HepG2 (cell line): ENCODE data around the gene TPRG1. TPM values are rescaled to one million over a fixed set of nuclear protein-coding genes. Genes with fewer than 3 reads are reported as not detected.

ENCODE experiments used
- ATAC-seq: fragments of 200-7000 bp; cut with Tn5 transposase; 3 replicates; pipeline ENCODE4 v1.9.1; 2020; ENCODE audit warnings: mild to moderate bottlenecking, moderate library complexity
- BruUV-seq: library from RNA; stranded (reverse); fragments of 400-500 nt; replicated peaks from 2 replicates; lab custom pipeline; 2021; lab: Mats Ljungman, UMichigan
- CTCF ChIA-PET: fragments of 300-600 bp; formaldehyde crosslinking; extraction: SDS; loops from one replicate; lab custom pipeline; 2021; ENCODE audit warnings: low total read pairs, inconsistent platforms, low intra/inter-chr PET ratio; lab: Yijun Ruan, JAX
- POLR2A ChIA-PET: fragments of 350-600 bp; sonication (Branson Sonifier 250); formaldehyde crosslinking; loops from one replicate; lab custom pipeline; 2020; ENCODE audit warnings: antibody characterized with exemption, inconsistent platforms; lab: Yijun Ruan, JAX
- DNase-seq: peaks from one replicate; pipeline ENCODE4 v3.0.0-alpha.2; 2015; ENCODE audit warnings: low spot score
- FAIRE-seq: peaks from 3 replicates; lab custom pipeline; 2011; peaks lifted over from hg19 to GRCh38; lab: Jason Lieb, UNC
- H2AFZ ChIP-seq: one replicate; pipeline ENCODE4 v1.6.1; 2011; ENCODE audit warnings: low read length, inconsistent platforms
- H3K27ac ChIP-seq: fragments of 300-600 bp; 3 replicates; pipeline ENCODE4 v1.8.0; 2011; ENCODE audit warnings: mixed run types, mild to moderate bottlenecking, mixed read lengths, low read length, inconsistent platforms; ENCODE audit not compliant: insufficient read depth; ENCODE audit errors: extremely low read length
- H3K27me3 ChIP-seq, 2 experiments: fragments of 200-600 bp in 1 of 2; 2 replicates in 1 of 2; 3 replicates in 1 of 2; pipeline versions ENCODE4 v1.6.0 to v1.8.0; 2011; ENCODE audit warnings: low read length in 2 of 2, mild to moderate bottlenecking in 2 of 2, moderate library complexity in 2 of 2, inconsistent platforms in 1 of 2; ENCODE audit not compliant: insufficient read depth in 2 of 2, control insufficient read depth in 1 of 2
- H3K36me3 ChIP-seq, 2 experiments: fragments of 200-600 bp in 1 of 2; replicated peaks in 1 of 2; 2 replicates in 1 of 2; 3 replicates in 1 of 2; pipeline versions ENCODE4 v1.5.1 to v1.8.0; 2011; ENCODE audit warnings: low read length in 2 of 2, inconsistent platforms in 1 of 2; ENCODE audit not compliant: insufficient read depth in 2 of 2, control insufficient read depth in 1 of 2
- H3K4me1 ChIP-seq: 2 replicates; pipeline ENCODE4 v1.5.1; 2012; ENCODE audit warnings: low read length, inconsistent platforms; ENCODE audit not compliant: insufficient read depth
- H3K4me2 ChIP-seq: 2 replicates; pipeline ENCODE4 v1.6.0; 2011; ENCODE audit warnings: low read depth, low read length, inconsistent platforms
- H3K4me3 ChIP-seq, 3 experiments: fragments of 200-600 bp in 1 of 3; sonication (generic), shearing (Covaris generic) in 1 of 3; replicated peaks in 1 of 3; 2 replicates each; pipeline ENCODE4 v1.5.1; 2011 to 2016; ENCODE audit warnings: low read length in 3 of 3, inconsistent platforms in 2 of 3, low read depth in 2 of 3, mild to moderate bottlenecking in 2 of 3, control low read depth in 1 of 3, mixed read lengths in 1 of 3; ENCODE audit not compliant: insufficient read depth in 1 of 3
- H3K79me2 ChIP-seq: one replicate; pipeline ENCODE4 v1.6.1; 2011; ENCODE audit warnings: low read length, inconsistent platforms; ENCODE audit not compliant: insufficient read depth
- H3K9ac ChIP-seq: 2 replicates; pipeline ENCODE4 v1.6.0; 2011; ENCODE audit warnings: mild to moderate bottlenecking, low read depth, low read length, inconsistent platforms; ENCODE audit not compliant: insufficient read depth
- H3K9me3 ChIP-seq: 2 replicates; pipeline ENCODE4 v1.5.1; 2012; ENCODE audit warnings: mild to moderate bottlenecking, low read length
- H4K20me1 ChIP-seq: 2 replicates; pipeline ENCODE4 v1.6.0; 2011; ENCODE audit warnings: inconsistent platforms, mild to moderate bottlenecking, low read length, moderate library complexity; ENCODE audit not compliant: insufficient read depth
- CEBPB ChIP-seq: IDR thresholded peaks from 2 replicates; pipeline ENCODE4 v1.6.1; 2011; ENCODE audit warnings: low read depth, low read length, improper control_type of control experiment, borderline replicate concordance
- HMG20B ChIP-seq: conservative IDR thresholded peaks from 2 replicates; pipeline ENCODE4 v1.6.1; 2016; ENCODE audit warnings: missing genetic modification reagents, missing compliant biosample characterization
- KDM3A ChIP-seq: IDR thresholded peaks from 2 replicates; pipeline ENCODE4 v1.6.1; 2018; ENCODE audit warnings: low read depth, missing compliant biosample characterization
- MTF2 ChIP-seq: sonication (generic); formaldehyde crosslinking; IDR thresholded peaks from 2 replicates; pipeline ENCODE4 v1.5.0; 2020; ENCODE audit warnings: missing genetic modification reagents, borderline replicate concordance
- MZF1 ChIP-seq: sonication (generic); formaldehyde crosslinking; IDR thresholded peaks from 2 replicates; pipeline ENCODE4 v1.8.1; 2023; ENCODE audit warnings: mild to moderate bottlenecking, missing genetic modification reagents, borderline replicate concordance
- PHF21A ChIP-seq: sonication (generic); formaldehyde crosslinking; IDR thresholded peaks from 2 replicates; pipeline ENCODE4 v1.5.0; 2020; ENCODE audit warnings: mild to moderate bottlenecking, missing genetic modification reagents
- ZNF124 ChIP-seq: sonication (generic); formaldehyde crosslinking; IDR thresholded peaks from 2 replicates; pipeline ENCODE4 v1.4.0; 2020; ENCODE audit warnings: missing genetic modification reagents
- ZNF230 ChIP-seq: sonication (generic); formaldehyde crosslinking; IDR thresholded peaks from 2 replicates; pipeline ENCODE4 v1.4.0; 2020; ENCODE audit warnings: mild to moderate bottlenecking, missing genetic modification reagents
- ZNF788 ChIP-seq: sonication (generic); formaldehyde crosslinking; IDR thresholded peaks from 2 replicates; pipeline ENCODE4 v1.5.0; 2020; ENCODE audit warnings: mild to moderate bottlenecking, missing genetic modification reagents, borderline replicate concordance
- WGBS: methylation state at CpG from one replicate; pipeline ENCODE4 v1.1.6; 2017; ENCODE audit warnings: low lambda C conversion rate; 5-methylcytosine and 5-hydroxymethylcytosine counted together
- in situ Hi-C: cut with HindIII; loops from 2 replicates; pipeline ENCODE4 v1.10.0; 2017; ENCODE audit warnings: low pct_unique_long_range_greater_than_20kb; ENCODE audit not compliant: extremely low pct_ligation_motif_present
- intact Hi-C: fragments of 100-400 bp; cut with micrococcal nuclease; formaldehyde crosslinking; loops from one replicate; pipeline ENCODE4 v1.10.0; 2022; ENCODE audit not compliant: unreplicated experiment
- polyA plus RNA-seq, 8 experiments: library from polyadenylated mRNA; depleted of rRNA in 3 of 8; stranded (reverse) in 7 of 8; unstranded in 1 of 8; fragments of >200 nt; fragmentation: Illumina TruSeq in 4 of 8; extraction: Trizol in 4 of 8; gene quantifications; 2 replicates each; pipeline versions ENCODE4 v1.2.1 to v1.2.3, GENCODE V29; 2011 to 2016; ENCODE audit warnings: low read depth in 4 of 8, missing spikeins in 1 of 8, mixed read lengths in 1 of 8; ENCODE audit not compliant: insufficient read depth in 1 of 8
- total RNA-seq, 5 experiments: library from RNA; depleted of rRNA; stranded (reverse); fragments of >200 nt; fragmentation: Illumina TruSeq; extraction: Trizol; gene quantifications; 2 replicates each; pipeline ENCODE4 v1.2.3, GENCODE V29; 2016; ENCODE audit warnings: low read depth in 1 of 5
- TF ChIP-seq, protein P1 (sequence below): sonication (generic); formaldehyde crosslinking; IDR thresholded peaks from 2 replicates; pipeline ENCODE4 v1.4.0; 2020; ENCODE audit warnings: missing genetic modification reagents, borderline replicate concordance
- TF ChIP-seq, protein P2 (sequence below): fragments of 450-650 bp; IDR thresholded peaks from 2 replicates; pipeline ENCODE4 v1.6.1; 2016
- TF ChIP-seq, protein P3 (sequence below): IDR thresholded peaks from 2 replicates; pipeline ENCODE4 v1.6.1; 2016; ENCODE audit warnings: low read depth, missing genetic modification reagents, missing compliant biosample characterization
- TF ChIP-seq, protein P4 (sequence below): sonication (generic); formaldehyde crosslinking; IDR thresholded peaks from 2 replicates; pipeline ENCODE4 v1.5.0; 2020; ENCODE audit warnings: mild to moderate bottlenecking, missing genetic modification reagents

The TPRG1 gene
- total and polyA plus RNA-seq, 2 of the 13 experiments (the other 11 are each of a cell fraction or from before 2014, with no cell fraction given) = 0.17 TPM; not detected in 1

DNA sequence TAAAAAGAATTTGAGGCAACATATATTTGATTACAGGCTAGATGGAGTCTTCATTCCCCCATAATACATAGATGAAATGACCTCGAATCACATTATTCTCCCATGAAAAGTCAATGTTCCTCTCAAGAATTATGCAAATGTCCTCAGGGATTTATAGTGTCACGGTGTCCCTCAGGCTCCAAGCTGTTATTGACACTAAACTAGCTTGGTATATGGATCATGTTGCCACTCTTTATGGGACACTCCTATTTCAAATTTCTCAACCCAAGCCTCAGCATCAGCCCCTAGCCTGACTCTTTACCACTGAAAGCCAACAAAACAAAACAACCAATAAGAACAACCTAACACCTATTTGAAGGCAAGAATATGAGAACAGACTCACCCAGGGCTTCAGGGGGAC, 139.8 kb downstream of the TPRG1 start:
- FAIRE-seq = no peak
- TF ChIP-seq, protein P1, sequence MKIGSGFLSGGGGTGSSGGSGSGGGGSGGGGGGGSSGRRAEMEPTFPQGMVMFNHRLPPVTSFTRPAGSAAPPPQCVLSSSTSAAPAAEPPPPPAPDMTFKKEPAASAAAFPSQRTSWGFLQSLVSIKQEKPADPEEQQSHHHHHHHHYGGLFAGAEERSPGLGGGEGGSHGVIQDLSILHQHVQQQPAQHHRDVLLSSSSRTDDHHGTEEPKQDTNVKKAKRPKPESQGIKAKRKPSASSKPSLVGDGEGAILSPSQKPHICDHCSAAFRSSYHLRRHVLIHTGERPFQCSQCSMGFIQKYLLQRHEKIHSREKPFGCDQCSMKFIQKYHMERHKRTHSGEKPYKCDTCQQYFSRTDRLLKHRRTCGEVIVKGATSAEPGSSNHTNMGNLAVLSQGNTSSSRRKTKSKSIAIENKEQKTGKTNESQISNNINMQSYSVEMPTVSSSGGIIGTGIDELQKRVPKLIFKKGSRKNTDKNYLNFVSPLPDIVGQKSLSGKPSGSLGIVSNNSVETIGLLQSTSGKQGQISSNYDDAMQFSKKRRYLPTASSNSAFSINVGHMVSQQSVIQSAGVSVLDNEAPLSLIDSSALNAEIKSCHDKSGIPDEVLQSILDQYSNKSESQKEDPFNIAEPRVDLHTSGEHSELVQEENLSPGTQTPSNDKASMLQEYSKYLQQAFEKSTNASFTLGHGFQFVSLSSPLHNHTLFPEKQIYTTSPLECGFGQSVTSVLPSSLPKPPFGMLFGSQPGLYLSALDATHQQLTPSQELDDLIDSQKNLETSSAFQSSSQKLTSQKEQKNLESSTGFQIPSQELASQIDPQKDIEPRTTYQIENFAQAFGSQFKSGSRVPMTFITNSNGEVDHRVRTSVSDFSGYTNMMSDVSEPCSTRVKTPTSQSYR (CRISPR knock-in tag) = no peak
- TF ChIP-seq ZNF230 (CRISPR knock-in tag) (no peak), KDM3A (CRISPR knock-in tag) (no peak), HMG20B (CRISPR knock-in tag) (no peak), PHF21A (CRISPR knock-in tag) (no peak), MTF2 (CRISPR knock-in tag) (no peak), MZF1 (CRISPR knock-in tag) (no peak), CEBPB (no peak), ZNF788 (no peak), ZNF124 (no peak)
- TF ChIP-seq, protein P2, sequence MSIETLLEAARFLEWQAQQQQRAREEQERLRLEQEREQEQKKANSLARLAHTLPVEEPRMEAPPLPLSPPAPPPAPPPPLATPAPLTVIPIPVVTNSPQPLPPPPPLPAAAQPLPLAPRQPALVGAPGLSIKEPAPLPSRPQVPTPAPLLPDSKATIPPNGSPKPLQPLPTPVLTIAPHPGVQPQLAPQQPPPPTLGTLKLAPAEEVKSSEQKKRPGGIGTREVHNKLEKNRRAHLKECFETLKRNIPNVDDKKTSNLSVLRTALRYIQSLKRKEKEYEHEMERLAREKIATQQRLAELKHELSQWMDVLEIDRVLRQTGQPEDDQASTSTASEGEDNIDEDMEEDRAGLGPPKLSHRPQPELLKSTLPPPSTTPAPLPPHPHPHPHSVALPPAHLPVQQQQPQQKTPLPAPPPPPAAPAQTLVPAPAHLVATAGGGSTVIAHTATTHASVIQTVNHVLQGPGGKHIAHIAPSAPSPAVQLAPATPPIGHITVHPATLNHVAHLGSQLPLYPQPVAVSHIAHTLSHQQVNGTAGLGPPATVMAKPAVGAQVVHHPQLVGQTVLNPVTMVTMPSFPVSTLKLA = no peak
- TF ChIP-seq, protein P3, sequence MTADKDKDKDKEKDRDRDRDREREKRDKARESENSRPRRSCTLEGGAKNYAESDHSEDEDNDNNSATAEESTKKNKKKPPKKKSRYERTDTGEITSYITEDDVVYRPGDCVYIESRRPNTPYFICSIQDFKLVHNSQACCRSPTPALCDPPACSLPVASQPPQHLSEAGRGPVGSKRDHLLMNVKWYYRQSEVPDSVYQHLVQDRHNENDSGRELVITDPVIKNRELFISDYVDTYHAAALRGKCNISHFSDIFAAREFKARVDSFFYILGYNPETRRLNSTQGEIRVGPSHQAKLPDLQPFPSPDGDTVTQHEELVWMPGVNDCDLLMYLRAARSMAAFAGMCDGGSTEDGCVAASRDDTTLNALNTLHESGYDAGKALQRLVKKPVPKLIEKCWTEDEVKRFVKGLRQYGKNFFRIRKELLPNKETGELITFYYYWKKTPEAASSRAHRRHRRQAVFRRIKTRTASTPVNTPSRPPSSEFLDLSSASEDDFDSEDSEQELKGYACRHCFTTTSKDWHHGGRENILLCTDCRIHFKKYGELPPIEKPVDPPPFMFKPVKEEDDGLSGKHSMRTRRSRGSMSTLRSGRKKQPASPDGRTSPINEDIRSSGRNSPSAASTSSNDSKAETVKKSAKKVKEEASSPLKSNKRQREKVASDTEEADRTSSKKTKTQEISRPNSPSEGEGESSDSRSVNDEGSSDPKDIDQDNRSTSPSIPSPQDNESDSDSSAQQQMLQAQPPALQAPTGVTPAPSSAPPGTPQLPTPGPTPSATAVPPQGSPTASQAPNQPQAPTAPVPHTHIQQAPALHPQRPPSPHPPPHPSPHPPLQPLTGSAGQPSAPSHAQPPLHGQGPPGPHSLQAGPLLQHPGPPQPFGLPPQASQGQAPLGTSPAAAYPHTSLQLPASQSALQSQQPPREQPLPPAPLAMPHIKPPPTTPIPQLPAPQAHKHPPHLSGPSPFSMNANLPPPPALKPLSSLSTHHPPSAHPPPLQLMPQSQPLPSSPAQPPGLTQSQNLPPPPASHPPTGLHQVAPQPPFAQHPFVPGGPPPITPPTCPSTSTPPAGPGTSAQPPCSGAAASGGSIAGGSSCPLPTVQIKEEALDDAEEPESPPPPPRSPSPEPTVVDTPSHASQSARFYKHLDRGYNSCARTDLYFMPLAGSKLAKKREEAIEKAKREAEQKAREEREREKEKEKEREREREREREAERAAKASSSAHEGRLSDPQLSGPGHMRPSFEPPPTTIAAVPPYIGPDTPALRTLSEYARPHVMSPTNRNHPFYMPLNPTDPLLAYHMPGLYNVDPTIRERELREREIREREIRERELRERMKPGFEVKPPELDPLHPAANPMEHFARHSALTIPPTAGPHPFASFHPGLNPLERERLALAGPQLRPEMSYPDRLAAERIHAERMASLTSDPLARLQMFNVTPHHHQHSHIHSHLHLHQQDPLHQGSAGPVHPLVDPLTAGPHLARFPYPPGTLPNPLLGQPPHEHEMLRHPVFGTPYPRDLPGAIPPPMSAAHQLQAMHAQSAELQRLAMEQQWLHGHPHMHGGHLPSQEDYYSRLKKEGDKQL (CRISPR knock-in tag) = no peak
- TF ChIP-seq, protein P4, sequence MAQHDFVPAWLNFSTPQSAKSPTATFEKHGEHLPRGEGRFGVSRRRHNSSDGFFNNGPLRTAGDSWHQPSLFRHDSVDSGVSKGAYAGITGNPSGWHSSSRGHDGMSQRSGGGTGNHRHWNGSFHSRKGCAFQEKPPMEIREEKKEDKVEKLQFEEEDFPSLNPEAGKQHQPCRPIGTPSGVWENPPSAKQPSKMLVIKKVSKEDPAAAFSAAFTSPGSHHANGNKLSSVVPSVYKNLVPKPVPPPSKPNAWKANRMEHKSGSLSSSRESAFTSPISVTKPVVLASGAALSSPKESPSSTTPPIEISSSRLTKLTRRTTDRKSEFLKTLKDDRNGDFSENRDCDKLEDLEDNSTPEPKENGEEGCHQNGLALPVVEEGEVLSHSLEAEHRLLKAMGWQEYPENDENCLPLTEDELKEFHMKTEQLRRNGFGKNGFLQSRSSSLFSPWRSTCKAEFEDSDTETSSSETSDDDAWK (CRISPR knock-in tag) = no peak

More for the DNA sequence above, 139.8 kb downstream of the TPRG1 start:
- H3K4me2 ChIP-seq = no peak overlapping the region
- in situ Hi-C loops (no loop called here), intact Hi-C loops (no loop called here)
- CTCF ChIA-PET = no interaction called here
- H3K79me2 ChIP-seq = no peaks in the 10 kb centered on the region
- no peak overlapping the region for H3K4me3 ChIP-seq
- no TSS peak for BruUV-seq
- no peak overlapping the region for H2AFZ ChIP-seq
- H3K4me1 ChIP-seq = no peaks in the 10 kb centered on the region
- no peaks in the 10 kb centered on the region for H3K36me3 ChIP-seq
- ATAC-seq = no peak
- no peak overlapping the region for H3K27ac ChIP-seq
- POLR2A ChIA-PET = no interaction called here
- no peaks in the 10 kb centered on the region for H3K9me3 ChIP-seq
- 23% methylated on average over 2 of the region's 2 CpGs for WGBS
- no peak overlapping the region for H3K9ac ChIP-seq
- DNase-seq = no peak
- no peaks in the 10 kb centered on the region for H3K27me3 ChIP-seq
- no peaks in the 10 kb centered on the region for H4K20me1 ChIP-seq
